SH-SY5Y (cell line): ENCODE data around the gene RCAN1.

ENCODE experiments used
- GATA2 ChIP-seq: IDR thresholded peaks from 2 replicates; pipeline ENCODE4 v1.6.1; 2011; ENCODE audit warnings: mild to moderate bottlenecking, low read depth, low read length
- GATA3 ChIP-seq: IDR thresholded peaks from 2 replicates; pipeline ENCODE4 v1.6.1; 2011; ENCODE audit warnings: low read depth, mild to moderate bottlenecking, low read length, moderate library complexity

- no peak for TF ChIP-seq GATA3
- no peak for TF ChIP-seq GATA2
These were observed 95.9 kb downstream of the RCAN1 start for GRCh38 chr21:34519016-34519415.
